Cardiac muscle cell (in vitro differentiated cells and primary cell): ENCODE results near the gene PDE8A. TPM values are rescaled to one million over a fixed set of nuclear protein-coding genes. Genes with fewer than 3 reads are reported as not detected.

ENCODE experiments used
- DNase-seq, 2 donors: peaks; one replicate each; pipeline versions ENCODE4 v3.0.0 to v3.0.0-alpha.2; 2010 to 2017; ENCODE audit warnings: low read depth in 1 of 2, low spot score in 1 of 2
- H3K27ac ChIP-seq: fragments of 200-600 bp; sonication (generic); 2 replicates; pipeline ENCODE4 v1.5.1; 2016
- H3K27me3 ChIP-seq: fragments of 200-600 bp; sonication (generic); 2 replicates; pipeline ENCODE4 v1.6.0; 2016; ENCODE audit warnings: control low read depth
- H3K36me3 ChIP-seq: fragments of 200-600 bp; sonication (generic); 2 replicates; pipeline ENCODE4 v1.5.1; 2016; ENCODE audit warnings: control low read depth
- H3K4me1 ChIP-seq: fragments of 200-600 bp; sonication (generic); 2 replicates; pipeline ENCODE4 v1.8.1; 2017; ENCODE audit warnings: low read depth, mild to moderate bottlenecking, mixed run types
- H3K4me3 ChIP-seq: fragments of 200-600 bp; sonication (generic); 2 replicates; pipeline ENCODE4 v1.5.1; 2016; ENCODE audit warnings: mild to moderate bottlenecking
- H3K9me3 ChIP-seq: fragments of 200-600 bp; sonication (generic); 2 replicates; pipeline ENCODE4 v1.5.1; 2017; ENCODE audit warnings: low read depth, mild to moderate bottlenecking, control low read depth
- CTCF ChIP-seq: IDR thresholded peaks from 2 replicates; pipeline ENCODE4 v1.5.1; 2012; ENCODE audit warnings: low read depth, mild to moderate bottlenecking, low read length
- polyA plus RNA-seq: library from polyadenylated mRNA; unstranded; fragments of >200 nt; fragmentation: Nextera tagmentation; extraction: Ambion mirVana; gene quantifications from 2 replicates; pipeline ENCODE4 v1.2.1, GENCODE V29; 2016
- total RNA-seq: library from RNA; depleted of rRNA; stranded (reverse); fragments of >200 nt; gene quantifications from 2 replicates; pipeline ENCODE4 v1.2.3, GENCODE V29; 2016

Gene PDE8A
- total and polyA plus RNA-seq, 2 experiments from 2014 or later: 10.2 to 26.8 TPM

GRCh38 chr15:85014932-85015331 is 33.3 kb downstream of the PDE8A start:
- Histone ChIP-seq H3K9me3 (no peaks in the 10 kb centered on the region), H3K27ac (no peak overlapping the region), H3K4me3 (no peak overlapping the region), H3K36me3 (no peaks in the 10 kb centered on the region), H3K27me3 (no peaks in the 10 kb centered on the region), H3K4me1 (peaks cover 14% of the 10 kb centered on the region)
- no peak for TF ChIP-seq CTCF
- DNase-seq: no peak

- H3K9me3 ChIP-seq: no peaks in the 10 kb centered on the region
- no peak overlapping the region for H3K4me3 ChIP-seq
- peaks cover under 1% of the 10 kb centered on the region for H3K4me1 ChIP-seq
- H3K27ac ChIP-seq: no peak overlapping the region
- DNase-seq: no peak
- no peak for TF ChIP-seq CTCF
- H3K27me3 ChIP-seq: no peaks in the 10 kb centered on the region
- H3K36me3 ChIP-seq: no peaks in the 10 kb centered on the region
Measured at GRCh38 chr15:85016275-85016674, 34.6 kb downstream of the PDE8A start.

- no peak for DNase-seq
- Histone ChIP-seq H3K4me1 (no peaks in the 10 kb centered on the region), H3K9me3 (no peaks in the 10 kb centered on the region), H3K27ac (no peak overlapping the region), H3K27me3 (no peaks in the 10 kb centered on the region), H3K36me3 (no peaks in the 10 kb centered on the region), H3K4me3 (no peak overlapping the region)
- TF ChIP-seq CTCF: no peak
Measured at GRCh38 chr15:85019815-85020590, 38.3 kb downstream of the PDE8A start.

GRCh38 chr15:85021409-85021808 is 39.8 kb downstream of the PDE8A start:
- Histone ChIP-seq H3K27ac (no peak overlapping the region), H3K4me3 (no peak overlapping the region), H3K4me1 (no peaks in the 10 kb centered on the region), H3K27me3 (no peaks in the 10 kb centered on the region), H3K9me3 (no peaks in the 10 kb centered on the region), H3K36me3 (no peaks in the 10 kb centered on the region)
- no peak for DNase-seq
- TF ChIP-seq CTCF: no peak

GRCh38 chr15:85022860-85023403 is 41.3 kb downstream of the PDE8A start:
- H3K9me3 ChIP-seq: no peaks in the 10 kb centered on the region
- no peaks in the 10 kb centered on the region for H3K4me1 ChIP-seq
- no peak for DNase-seq
- TF ChIP-seq CTCF: no peak
- H3K36me3 ChIP-seq: no peaks in the 10 kb centered on the region
- H3K27me3 ChIP-seq: no peaks in the 10 kb centered on the region
- H3K27ac ChIP-seq: no peak overlapping the region
- no peak overlapping the region for H3K4me3 ChIP-seq
